DND-41 (cell line): ENCODE results near the gene PKHD1.

Experiments
- ATAC-seq: fragments of 200-7000 bp; cut with Tn5 transposase; 3 replicates; pipeline ENCODE4 v1.9.1; 2021; ENCODE audit warnings: low read depth; ENCODE audit not compliant: insufficient read depth
- DNase-seq: peaks from one replicate; pipeline ENCODE4 v3.0.0-alpha.2; 2020
- H2AFZ ChIP-seq: 2 replicates; pipeline ENCODE4 v1.6.0; 2012; ENCODE audit warnings: low read depth, low read length
- H3K27ac ChIP-seq: 2 replicates; pipeline ENCODE4 v1.5.1; 2012; ENCODE audit warnings: low read length, inconsistent platforms
- H3K27me3 ChIP-seq: fragments of 200-600 bp; sonication (generic); 2 replicates; pipeline ENCODE4 v1.6.0; 2012; ENCODE audit warnings: low read length, mild to moderate bottlenecking, inconsistent platforms; ENCODE audit not compliant: insufficient read depth, poor library complexity
- H3K36me3 ChIP-seq: 2 replicates; pipeline ENCODE4 v1.5.1; 2012; ENCODE audit warnings: low read length, inconsistent platforms; ENCODE audit not compliant: insufficient read depth
- H3K4me1 ChIP-seq: 2 replicates; pipeline ENCODE4 v1.5.1; 2012; ENCODE audit warnings: mild to moderate bottlenecking, low read length; ENCODE audit not compliant: insufficient read depth
- H3K4me2 ChIP-seq: 2 replicates; pipeline ENCODE4 v1.6.0; 2012; ENCODE audit warnings: mild to moderate bottlenecking, moderate library complexity, low read length, inconsistent platforms; ENCODE audit not compliant: insufficient read depth
- H3K4me3 ChIP-seq, 2 experiments: fragments of 200-600 bp in 1 of 2; shearing (Covaris generic) in 1 of 2; 2 replicates each; pipeline ENCODE4 v1.5.1; 2012 to 2016; ENCODE audit warnings: inconsistent platforms in 2 of 2, low read length in 2 of 2, mild to moderate bottlenecking in 2 of 2, low read depth in 1 of 2, moderate library complexity in 1 of 2
- H3K79me2 ChIP-seq: 2 replicates; pipeline ENCODE4 v1.6.0; 2012; ENCODE audit warnings: low read length, inconsistent platforms; ENCODE audit not compliant: insufficient read depth
- H3K9ac ChIP-seq: 2 replicates; pipeline ENCODE4 v1.6.0; 2012; ENCODE audit warnings: low read depth, mild to moderate bottlenecking, inconsistent platforms, low read length, moderate library complexity
- H3K9me3 ChIP-seq: 2 replicates; pipeline ENCODE4 v1.5.1; 2012; ENCODE audit warnings: low read length, moderate library complexity, mild to moderate bottlenecking, inconsistent platforms; ENCODE audit not compliant: insufficient read depth, severe bottlenecking
- H4K20me1 ChIP-seq: 2 replicates; pipeline ENCODE4 v1.6.0; 2012; ENCODE audit warnings: low read length; ENCODE audit not compliant: insufficient read depth
- CTCF ChIP-seq: IDR thresholded peaks from 2 replicates; pipeline ENCODE4 v1.5.1; 2012; ENCODE audit warnings: borderline replicate concordance, low read length, moderate library complexity, mild to moderate bottlenecking; ENCODE audit not compliant: poor library complexity, severe bottlenecking; ENCODE audit errors: extremely low read depth
- EZH2 ChIP-seq: IDR thresholded peaks from 3 replicates; pipeline ENCODE4 v1.6.1; 2012; ENCODE audit warnings: borderline replicate concordance, low read depth, mild to moderate bottlenecking, moderate library complexity, low read length, inconsistent platforms; ENCODE audit not compliant: severe bottlenecking

The PKHD1 gene

GRCh38 chr6:51619042-51619799 lies 468.2 kb downstream of the PKHD1 start:
- no peak overlapping the region for H3K9ac ChIP-seq
- no peaks in the 10 kb centered on the region for H3K9me3 ChIP-seq
- H3K27me3 ChIP-seq: no peaks in the 10 kb centered on the region
- H3K36me3 ChIP-seq: no peaks in the 10 kb centered on the region
- H3K79me2 ChIP-seq: no peaks in the 10 kb centered on the region
- no peak overlapping the region for H3K4me2 ChIP-seq
- no peak for ATAC-seq
- DNase-seq: no peak
- TF ChIP-seq CTCF (no peak), EZH2 (no peak)
- no peak overlapping the region for H2AFZ ChIP-seq
- no peak overlapping the region for H3K27ac ChIP-seq
- H3K4me3 ChIP-seq: no peak overlapping the region
- H3K4me1 ChIP-seq: peaks cover 3% of the 10 kb centered on the region; the same call in 1 of the 2 replicates
- no peaks in the 10 kb centered on the region for H4K20me1 ChIP-seq

- TF ChIP-seq CTCF: peak; percentile 56
- no peak for TF ChIP-seq EZH2
- Histone ChIP-seq H3K79me2 (no peaks in the 10 kb centered on the region), H4K20me1 (no peaks in the 10 kb centered on the region), H3K27me3 (no peaks in the 10 kb centered on the region), H3K27ac (no peak overlapping the region), H3K9me3 (no peaks in the 10 kb centered on the region), H3K4me1 (peaks cover 3% of the 10 kb centered on the region; the same call in 1 of the 2 replicates), H3K4me2 (no peak overlapping the region), H3K9ac (no peak overlapping the region), H2AFZ (no peak overlapping the region), H3K4me3 (no peak overlapping the region), H3K36me3 (no peaks in the 10 kb centered on the region)
- ATAC-seq: peak; percentile 30; the same call in 1 of the 3 replicates
- no peak for DNase-seq
These were observed 468.9 kb downstream of the PKHD1 start for GRCh38 chr6:51618563-51618962.

GRCh38 chr6:51617751-51618150 lies 469.7 kb downstream of the PKHD1 start:
- Histone ChIP-seq H3K4me2 (no peak overlapping the region), H3K9ac (no peak overlapping the region), H3K4me1 (peaks cover 3% of the 10 kb centered on the region; the same call in 1 of the 2 replicates), H3K79me2 (no peaks in the 10 kb centered on the region), H3K27ac (no peak overlapping the region), H2AFZ (no peak overlapping the region; the same call in 1 of the 2 replicates), H4K20me1 (no peaks in the 10 kb centered on the region), H3K4me3 (no peak overlapping the region), H3K9me3 (no peaks in the 10 kb centered on the region), H3K27me3 (no peaks in the 10 kb centered on the region), H3K36me3 (no peaks in the 10 kb centered on the region)
- no peak for TF ChIP-seq EZH2
- TF ChIP-seq CTCF: no peak
- DNase-seq (no peak), ATAC-seq (no peak)
